Endothelial cell of umbilical vein (primary cell): ENCODE results near the gene TBCE. TPM values are rescaled to one million over a fixed set of nuclear protein-coding genes. Genes with fewer than 3 reads are reported as not detected.

Source experiments
- BruUV-seq: library from RNA; stranded (reverse); fragments of 400-500 nt; replicated peaks from 2 replicates; lab custom pipeline; 2021; lab: Mats Ljungman, UMichigan
- CTCF ChIA-PET: fragments of 300-600, 350-600 bp; sonication (Branson Sonifier 250); formaldehyde crosslinking; loops from one replicate; lab custom pipeline; 2021; ENCODE audit warnings: antibody characterized with exemption, inconsistent platforms; lab: Charles Lee
- POLR2A ChIA-PET: fragments of 300-600, 350-600 bp; sonication (Branson Sonifier 250); formaldehyde crosslinking; loops from one replicate; lab custom pipeline; 2021; ENCODE audit warnings: antibody characterized with exemption, inconsistent platforms; lab: Charles Lee
- DNase-seq: peaks from one replicate; pipeline ENCODE4 v3.0.0-alpha.2; 2011; ENCODE audit warnings: low read depth, low spot score
- FAIRE-seq: peaks from 2 replicates; lab custom pipeline; 2011; peaks lifted over from hg19 to GRCh38; lab: Jason Lieb, UNC
- H2AFZ ChIP-seq: 2 replicates; pipeline ENCODE4 v1.6.0; 2012; ENCODE audit warnings: low read depth, low read length, control low read depth, inconsistent platforms
- H3K27ac ChIP-seq: 2 replicates; pipeline ENCODE4 v1.5.1; 2011; ENCODE audit warnings: low read depth, mild to moderate bottlenecking, control low read depth, low read length, moderate library complexity; ENCODE audit not compliant: insufficient read depth
- H3K27me3 ChIP-seq, 2 experiments: 2 replicates each; pipeline versions ENCODE4 v1.6.0 to v1.6.1; 2011; ENCODE audit warnings: low read length in 2 of 2, mixed read lengths in 1 of 2; ENCODE audit not compliant: control insufficient read depth in 2 of 2, insufficient read depth in 2 of 2
- H3K36me3 ChIP-seq, 2 experiments: 2 replicates in 1 of 2; 3 replicates in 1 of 2; pipeline ENCODE4 v1.5.1; 2011; ENCODE audit warnings: low read length in 2 of 2, mild to moderate bottlenecking in 1 of 2, moderate library complexity in 1 of 2; ENCODE audit not compliant: control insufficient read depth in 2 of 2, insufficient read depth in 2 of 2; ENCODE audit errors: extremely low read depth in 1 of 2
- H3K4me1 ChIP-seq: 3 replicates; pipeline ENCODE4 v1.5.1; 2011; ENCODE audit warnings: mild to moderate bottlenecking, low read length; ENCODE audit not compliant: control insufficient read depth, insufficient read depth; ENCODE audit errors: extremely low read depth
- H3K4me2 ChIP-seq: 2 replicates; pipeline ENCODE4 v1.6.1; 2011; ENCODE audit warnings: low read length, control low read depth, mixed read lengths; ENCODE audit not compliant: insufficient read depth
- H3K4me3 ChIP-seq, 3 experiments: fragments of 200-600 bp in 1 of 3; sonication (generic), shearing (Covaris generic) in 1 of 3; replicated peaks in 1 of 3; 2 replicates each; pipeline ENCODE4 v1.5.1; 2011 to 2016; ENCODE audit warnings: control low read depth in 3 of 3, low read length in 3 of 3, mild to moderate bottlenecking in 2 of 3, inconsistent platforms in 1 of 3, low read depth in 1 of 3, moderate library complexity in 1 of 3; ENCODE audit not compliant: insufficient read depth in 1 of 3
- H3K79me2 ChIP-seq: 2 replicates; pipeline ENCODE4 v1.6.0; 2012; ENCODE audit warnings: low read length, inconsistent platforms; ENCODE audit not compliant: control insufficient read depth, insufficient read depth
- H3K9ac ChIP-seq: replicated peaks from 2 replicates; pipeline ENCODE3; 2011; ENCODE audit warnings: low read length, control low read depth; ENCODE audit not compliant: insufficient read depth; ENCODE audit errors: extremely low read depth
- H3K9me1 ChIP-seq: replicated peaks from 3 replicates; pipeline ENCODE4 v1.6.0; 2011; ENCODE audit warnings: mild to moderate bottlenecking, low read length; ENCODE audit not compliant: control insufficient read depth, insufficient read depth; ENCODE audit errors: extremely low read depth
- H3K9me3 ChIP-seq: replicated peaks from 2 replicates; pipeline ENCODE4 v1.5.1; 2012; ENCODE audit warnings: low read length, inconsistent platforms; ENCODE audit not compliant: control insufficient read depth, insufficient read depth
- H4K20me1 ChIP-seq: replicated peaks from 2 replicates; pipeline ENCODE3; 2011; ENCODE audit warnings: mild to moderate bottlenecking, low read length; ENCODE audit not compliant: control insufficient read depth, insufficient read depth; ENCODE audit errors: extremely low read depth
- CTCF ChIP-seq, 2 donors: IDR thresholded peaks; 1 replicate in 1 of 2; 2 replicates in 1 of 2; pipeline ENCODE4 v1.5.1; 2011; ENCODE audit warnings: low read length in 2 of 2, mild to moderate bottlenecking in 2 of 2, moderate library complexity in 2 of 2, control low read depth in 1 of 2, inconsistent platforms in 1 of 2, low read depth in 1 of 2; ENCODE audit not compliant: insufficient read depth in 1 of 2; ENCODE audit errors: extremely low read depth in 1 of 2
- EZH2 ChIP-seq: IDR thresholded peaks from 2 replicates; pipeline ENCODE4 v1.6.1; 2012; ENCODE audit warnings: borderline replicate concordance, low read depth, mild to moderate bottlenecking, moderate library complexity, low read length, inconsistent platforms; ENCODE audit not compliant: severe bottlenecking
- FOS ChIP-seq: IDR thresholded peaks from 2 replicates; pipeline ENCODE4 v1.6.1; 2011; ENCODE audit warnings: mild to moderate bottlenecking, low read length, moderate library complexity, borderline replicate concordance; ENCODE audit not compliant: insufficient read depth
- GATA2 ChIP-seq: IDR thresholded peaks from 2 replicates; pipeline ENCODE4 v1.7.0; 2011; ENCODE audit warnings: low read depth, mild to moderate bottlenecking, moderate library complexity, mixed read lengths, low read length; ENCODE audit not compliant: insufficient read length, insufficient read depth
- JUN ChIP-seq: IDR thresholded peaks from 2 replicates; pipeline ENCODE4 v1.6.1; 2011; ENCODE audit warnings: borderline replicate concordance, low read depth; ENCODE audit not compliant: insufficient read length, insufficient read depth
- MAX ChIP-seq: IDR thresholded peaks from 2 replicates; pipeline ENCODE4 v1.6.1; 2011; ENCODE audit not compliant: insufficient read depth, insufficient read length
- MYC ChIP-seq: IDR thresholded peaks from one replicate; pipeline ENCODE4 v1.6.1; 2011; ENCODE audit warnings: mild to moderate bottlenecking, low read depth, low read length
- POLR2A ChIP-seq: IDR thresholded peaks from 2 replicates; pipeline ENCODE4 v1.6.1; 2012; ENCODE audit warnings: low read depth, mild to moderate bottlenecking, control low read depth, low read length
- POLR2AphosphoS5 ChIP-seq: IDR thresholded peaks from 2 replicates; pipeline ENCODE4 v1.6.1; 2012; ENCODE audit warnings: low read depth, mild to moderate bottlenecking, control low read depth, low read length, moderate library complexity; ENCODE audit not compliant: insufficient read depth
- dilution Hi-C: fragments of 300-500 bp; cut with MboI; formaldehyde crosslinking; loops from one replicate; pipeline ENCODE4 v1.15.0; 2019; ENCODE audit warnings: low sequenced_read_pairs; ENCODE audit not compliant: extremely low pct_ligation_motif_present
- intact Hi-C: fragments of 100-400 bp; cut with micrococcal nuclease; formaldehyde crosslinking; loops from one replicate; pipeline ENCODE4 v1.10.0; 2022
- polyA plus RNA-seq, 4 experiments: library from polyadenylated mRNA; depleted of rRNA in 3 of 4; stranded (reverse) in 3 of 4; unstranded in 1 of 4; fragments of >200 nt; gene quantifications; 2 replicates each; pipeline versions ENCODE4 v1.2.1 to v1.2.3, GENCODE V29; 2011 to 2012; ENCODE audit warnings: missing spikeins in 1 of 4
- total RNA-seq: library from RNA; stranded (reverse); gene quantifications from 2 replicates; pipeline ENCODE4 v1.2.3, GENCODE V29; 2021

Gene TBCE
- total and polyA plus RNA-seq, 2 donors (not counting 3 experiments of a cell fraction or from before 2014, with no cell fraction given): 13.7 to 32.6 TPM

- H3K79me2 ChIP-seq: peaks cover 1% of the 10 kb centered on the region
- no peak for FAIRE-seq
- ChIA-PET CTCF (no interaction called here), POLR2A (no interaction called here)
- dilution Hi-C loops (no loop called here), intact Hi-C loops (no loop called here)
- no peak overlapping the region for H3K9ac ChIP-seq
- H3K27ac ChIP-seq: no peak overlapping the region
- H3K9me1 ChIP-seq: no peaks in the 10 kb centered on the region
- no TSS peak for BruUV-seq
- no peak overlapping the region for H3K4me2 ChIP-seq
- peaks cover under 1% of the 10 kb centered on the region for H3K4me1 ChIP-seq
- TF ChIP-seq MYC: no peak
- no peak for TF ChIP-seq JUN
- no peak for TF ChIP-seq MAX
- H3K4me3 ChIP-seq: no peak overlapping the region
- H3K36me3 ChIP-seq: peaks cover 5 to 9% of the 10 kb centered on the region in 2 experiments
- H2AFZ ChIP-seq: no peak overlapping the region
- no peaks in the 10 kb centered on the region for H3K9me3 ChIP-seq
- no peak for DNase-seq
- H4K20me1 ChIP-seq: peaks cover 1% of the 10 kb centered on the region
- no peaks in the 10 kb centered on the region for H3K27me3 ChIP-seq
Observed at GRCh38 chr1:235491644-235492043, 124.4 kb downstream of the TBCE start.

DNA sequence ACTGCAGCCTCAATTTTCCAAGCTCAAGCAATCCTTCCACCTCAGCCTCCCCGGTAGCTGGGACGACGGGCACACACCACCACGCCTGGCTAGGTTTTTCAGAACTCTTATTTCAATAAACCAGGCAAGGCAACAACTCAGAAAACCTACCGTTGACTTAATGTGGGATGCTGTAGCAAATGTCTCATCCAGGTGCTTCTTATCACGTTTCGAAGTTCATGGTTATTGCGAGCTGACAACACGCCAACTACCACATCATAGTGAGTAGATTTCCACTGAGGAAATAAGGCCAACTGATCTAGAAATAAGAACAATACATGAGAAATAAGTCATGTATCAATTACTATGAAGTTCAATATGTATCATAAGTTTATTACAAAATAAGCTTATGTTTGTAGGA lies 127.3 kb downstream of the TBCE start:
- no peak overlapping the region for H3K27ac ChIP-seq

More for the DNA sequence above, 127.3 kb downstream of the TBCE start:
- no TSS peak for BruUV-seq
- no peaks in the 10 kb centered on the region for H3K9me3 ChIP-seq
- no peak overlapping the region for H3K9ac ChIP-seq
- no peaks in the 10 kb centered on the region for H3K27me3 ChIP-seq
- CTCF ChIA-PET: interaction anchor here (0.9 kb wide), 1 partner anchor 10 kb away, joined by 3 read pairs; the partner anchor contains the start of gene B3GALNT2
- DNase-seq (no peak), FAIRE-seq (no peak)
- H3K4me3 ChIP-seq: no peak overlapping the region
- H3K79me2 ChIP-seq: peaks cover 25% of the 10 kb centered on the region
- no peak overlapping the region for H2AFZ ChIP-seq
- dilution Hi-C loops (no loop called here), intact Hi-C loops (no loop called here)
- H3K36me3 ChIP-seq: peaks cover 5 to 9% of the 10 kb centered on the region in 2 experiments
- no peak for TF ChIP-seq MAX
- no peak for TF ChIP-seq JUN
- TF ChIP-seq EZH2: no peak
- no peak for TF ChIP-seq MYC
- no peak for TF ChIP-seq FOS
- TF ChIP-seq POLR2AphosphoS5: no peak
- no peak for TF ChIP-seq POLR2A
- no peak for TF ChIP-seq CTCF (IDR thresholded peaks at IDR 0.05; ENCODE audit: extremely low read depth in 1 of 2, insufficient read depth in 1 of 2, low read depth in 1 of 2, low read length in 2 of 2)
- TF ChIP-seq GATA2: no peak
- H3K4me1 ChIP-seq: no peaks in the 10 kb centered on the region
- POLR2A ChIA-PET: no interaction called here
- H3K9me1 ChIP-seq: no peaks in the 10 kb centered on the region
- H3K4me2 ChIP-seq: no peak overlapping the region
- H4K20me1 ChIP-seq: peaks cover 2% of the 10 kb centered on the region
